Activated CD4-positive, alpha-beta T cell treated with anti-CD3 and anti-CD28 coated beads, Interleukin-2, amount 50 U/mL, for 1 hour (primary cell): ENCODE measurements around the gene FAM50A.

Experiments
- DNase-seq: peaks from one replicate; pipeline ENCODE4 v3.0.0-alpha.2; 2020

Gene FAM50A

DNA sequence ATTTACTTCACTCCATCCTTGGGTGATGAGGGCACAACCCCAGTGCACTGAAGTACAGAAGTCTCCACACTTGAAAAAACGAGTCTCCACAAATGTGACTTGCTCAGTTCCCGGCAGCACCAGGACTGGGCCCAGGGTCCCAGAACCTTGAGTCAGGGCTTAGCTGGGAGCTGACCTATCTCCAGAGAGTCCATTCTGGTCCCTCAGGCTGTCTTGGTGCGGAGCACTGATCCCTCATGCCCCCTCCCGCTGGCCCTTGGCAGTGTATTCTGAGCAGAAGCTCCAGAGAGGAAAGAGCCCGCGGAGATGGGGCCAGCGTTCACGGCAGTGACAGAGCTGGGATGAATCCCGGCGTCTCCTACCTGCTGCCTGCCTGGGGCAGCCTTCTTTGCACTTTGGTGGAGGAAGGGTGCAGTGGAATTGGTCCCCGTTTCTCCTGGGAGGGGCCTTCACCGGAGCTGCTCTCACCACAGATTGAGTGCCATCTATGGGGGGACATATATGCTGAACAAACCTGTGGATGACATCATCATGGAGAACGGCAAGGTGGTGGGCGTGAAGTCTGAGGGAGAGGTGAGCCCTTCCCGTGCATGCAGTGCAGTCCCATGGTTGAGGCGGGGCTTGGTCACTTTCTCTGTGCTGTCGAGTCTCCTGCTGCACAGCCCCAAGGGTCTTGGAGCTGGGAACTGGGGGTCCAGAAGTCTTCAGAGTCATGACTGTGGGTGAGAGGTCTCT is 3.2 kb upstream of the FAM50A start:
- no peak for DNase-seq

DNA sequence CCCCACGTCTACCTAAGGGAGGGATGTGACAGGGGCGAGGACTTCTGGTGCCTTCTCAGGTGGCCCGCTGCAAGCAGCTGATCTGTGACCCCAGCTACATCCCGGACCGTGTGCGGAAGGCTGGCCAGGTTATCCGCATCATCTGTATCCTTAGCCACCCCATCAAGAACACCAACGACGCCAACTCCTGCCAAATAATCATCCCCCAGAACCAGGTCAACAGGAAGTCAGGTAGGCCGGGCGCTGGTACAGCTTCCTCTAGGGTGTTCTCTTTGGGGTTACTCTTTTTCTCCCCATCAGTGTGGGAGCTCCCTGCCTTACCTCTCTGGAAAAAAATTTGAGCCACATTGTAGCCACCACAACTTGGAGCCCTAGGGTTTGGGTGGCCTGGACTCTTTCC is 2.4 kb upstream of the FAM50A start:
- DNase-seq, result no peak

DNA sequence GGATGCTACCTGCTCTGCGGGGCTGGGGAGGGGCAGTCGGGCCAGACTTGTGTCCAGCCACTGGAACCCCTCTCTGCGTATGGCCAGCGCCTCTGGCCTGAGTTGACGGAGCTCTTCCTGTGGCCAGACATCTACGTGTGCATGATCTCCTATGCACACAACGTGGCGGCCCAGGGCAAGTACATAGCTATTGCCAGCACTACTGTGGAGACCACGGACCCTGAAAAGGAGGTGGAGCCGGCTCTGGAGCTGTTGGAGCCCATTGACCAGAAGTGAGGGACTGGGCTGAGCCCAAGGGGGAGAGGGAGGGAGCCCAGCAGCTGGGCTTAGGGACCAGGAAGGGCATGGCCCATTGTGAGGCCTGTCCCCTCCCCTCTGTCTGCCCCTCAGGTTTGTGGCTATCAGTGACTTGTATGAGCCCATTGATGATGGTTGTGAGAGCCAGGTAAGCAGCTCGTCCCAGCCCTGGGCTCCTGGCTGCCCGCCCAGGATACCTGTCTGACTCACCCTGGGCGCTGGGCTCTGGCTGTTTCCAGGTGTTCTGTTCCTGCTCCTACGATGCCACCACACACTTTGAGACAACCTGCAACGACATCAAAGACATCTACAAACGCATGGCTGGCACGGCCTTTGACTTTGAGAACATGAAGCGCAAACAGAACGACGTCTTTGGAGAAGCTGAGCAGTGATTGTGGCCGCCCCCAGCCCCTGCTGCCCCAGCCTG is 1.8 kb upstream of the FAM50A start:
- DNase-seq, result no peak

DNA sequence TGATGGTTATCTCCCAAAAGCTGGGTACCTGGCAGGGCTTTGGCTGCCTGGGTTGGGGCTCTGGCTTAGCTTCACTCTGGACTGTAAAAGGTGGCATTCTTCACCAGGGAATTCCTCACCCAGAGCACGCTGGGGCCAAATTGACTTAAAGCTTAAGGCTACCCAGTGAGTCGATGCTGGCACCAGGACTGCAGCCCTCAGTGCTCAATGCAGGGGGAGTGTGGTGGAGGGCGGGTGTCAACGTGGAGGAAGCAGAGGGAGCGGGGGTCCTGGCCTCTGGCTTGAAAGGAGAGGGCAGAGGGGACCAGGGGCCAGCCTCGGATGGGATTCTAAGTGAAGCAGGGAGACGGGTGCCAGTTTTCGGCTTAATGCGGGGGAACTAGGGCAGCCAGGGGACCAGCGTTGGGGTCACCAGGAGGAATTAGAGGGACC is 446 bp upstream of the FAM50A start:
- no peak for DNase-seq

DNA sequence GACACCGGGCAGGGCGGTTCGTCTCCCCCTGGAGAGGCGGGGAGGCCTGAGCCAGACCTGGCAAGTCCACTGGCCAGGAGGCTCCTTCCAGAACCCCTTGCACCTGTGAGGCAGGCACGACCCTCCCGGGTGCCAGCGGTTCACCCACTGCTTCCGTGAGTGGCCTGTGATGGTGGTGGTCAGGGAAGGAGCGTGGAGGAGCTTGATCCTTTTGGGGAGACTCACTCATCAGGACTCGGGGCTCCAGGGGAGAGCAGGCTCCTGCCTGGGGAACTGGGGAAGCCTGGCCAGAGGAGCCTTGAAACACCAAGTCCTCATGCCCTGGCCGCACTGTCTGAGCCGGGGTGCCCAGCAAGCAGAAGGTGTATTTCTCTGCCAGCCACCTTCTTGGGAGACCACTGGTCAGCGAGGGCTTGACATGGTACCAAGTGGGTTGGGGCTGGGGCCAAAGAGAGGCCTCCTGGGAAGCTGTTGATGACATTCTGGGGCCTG is 860 bp downstream of the FAM50A start:
- no peak for DNase-seq

DNA sequence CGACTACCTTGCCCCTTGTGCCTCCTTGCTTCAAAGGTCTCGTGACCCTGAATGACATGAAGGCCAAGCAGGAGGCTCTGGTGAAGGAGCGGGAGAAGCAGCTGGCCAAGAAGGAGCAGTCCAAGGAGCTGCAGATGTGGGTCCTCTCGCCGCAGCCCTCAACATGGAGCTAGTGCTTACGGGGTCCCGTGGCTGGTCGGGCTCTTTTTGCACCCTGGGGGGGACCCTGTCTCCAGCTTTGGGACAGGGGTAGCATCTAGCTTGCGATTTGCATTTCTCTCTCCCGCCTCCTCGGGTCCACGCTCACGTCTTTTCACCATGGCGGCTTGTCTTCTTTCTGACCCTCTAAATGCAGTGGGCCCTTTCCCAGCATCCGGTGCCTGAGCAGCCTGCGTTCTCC is 1.8 kb downstream of the FAM50A start:
- no peak for DNase-seq

DNA sequence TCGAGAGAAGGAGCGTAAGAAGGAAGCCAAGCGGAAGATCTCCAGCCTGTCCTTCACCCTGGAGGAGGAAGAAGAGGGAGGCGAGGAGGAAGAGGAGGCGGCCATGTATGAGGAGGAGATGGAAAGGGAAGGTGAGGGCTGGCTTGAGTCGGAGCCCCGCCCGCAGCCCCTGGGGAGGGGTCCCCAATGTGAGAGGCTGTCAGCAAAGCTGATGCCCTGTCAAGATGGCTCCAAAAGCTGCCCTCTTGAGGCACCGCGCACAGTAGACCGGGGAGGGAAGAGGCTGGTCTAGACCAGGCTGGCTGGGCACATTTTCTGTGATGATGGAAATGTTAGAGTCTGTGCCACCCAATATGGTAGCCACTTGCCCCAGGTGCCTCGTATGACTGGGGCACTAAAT is 2.5 kb downstream of the FAM50A start:
- DNase-seq, result no peak

DNA sequence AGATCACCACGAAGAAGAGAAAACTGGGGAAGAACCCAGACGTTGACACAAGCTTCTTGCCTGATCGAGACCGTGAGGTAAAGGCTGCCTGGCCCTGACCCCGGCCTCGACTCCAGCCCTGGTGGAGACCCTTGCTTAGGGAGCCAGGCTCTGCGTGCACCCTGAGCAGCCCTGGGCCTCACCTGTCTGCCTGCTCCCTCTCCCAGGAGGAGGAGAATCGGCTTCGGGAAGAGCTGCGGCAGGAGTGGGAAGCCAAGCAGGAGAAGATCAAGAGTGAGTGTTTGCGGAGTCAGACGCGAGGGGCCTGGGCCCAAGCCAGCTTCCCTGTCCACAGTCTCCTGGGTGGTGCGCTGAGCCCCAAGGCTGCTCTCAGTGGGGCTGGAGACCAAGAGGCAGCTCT is 4.5 kb downstream of the FAM50A start:
- no peak for DNase-seq

DNA sequence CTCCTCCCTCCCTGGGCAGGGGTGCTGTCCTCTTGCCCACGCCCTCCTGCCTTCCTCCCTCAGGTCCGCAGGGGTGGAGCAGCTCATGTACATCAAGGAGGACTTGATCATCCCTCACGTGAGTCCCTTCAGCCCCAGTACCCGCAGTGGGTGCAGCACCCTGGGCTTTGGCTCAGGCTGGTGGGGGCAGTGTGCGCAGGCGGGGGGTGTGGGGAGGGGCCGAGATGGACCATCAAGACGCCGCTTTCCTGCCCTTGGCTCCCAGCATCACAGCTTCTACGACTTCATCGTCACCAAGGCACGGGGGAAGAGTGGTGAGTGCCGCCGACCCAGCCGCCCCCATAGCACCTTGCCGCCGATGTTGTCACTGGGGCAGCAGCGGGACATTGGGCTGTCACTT is 5.7 kb downstream of the FAM50A start:
- no peak for DNase-seq

DNA sequence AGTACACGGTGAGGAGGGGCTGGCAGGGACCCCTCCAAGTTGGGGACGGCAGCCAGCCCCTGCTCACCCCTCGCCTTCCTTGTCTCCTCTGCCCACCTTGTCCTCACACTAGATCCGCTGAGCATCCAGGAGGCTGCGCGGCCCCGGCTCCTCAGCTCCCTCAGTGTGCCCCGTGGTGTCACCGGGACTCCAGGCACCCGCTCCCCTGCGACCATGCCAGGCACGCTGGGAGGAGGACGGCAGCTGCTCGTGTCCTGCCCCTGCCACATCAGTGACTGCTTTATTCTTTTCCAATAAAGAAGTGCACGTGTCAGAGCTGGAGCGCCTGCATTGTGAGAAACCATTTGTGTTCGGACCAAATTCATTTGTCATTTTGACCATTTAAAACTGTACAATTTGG is 6.4 kb downstream of the FAM50A start:
- no peak for DNase-seq

DNA sequence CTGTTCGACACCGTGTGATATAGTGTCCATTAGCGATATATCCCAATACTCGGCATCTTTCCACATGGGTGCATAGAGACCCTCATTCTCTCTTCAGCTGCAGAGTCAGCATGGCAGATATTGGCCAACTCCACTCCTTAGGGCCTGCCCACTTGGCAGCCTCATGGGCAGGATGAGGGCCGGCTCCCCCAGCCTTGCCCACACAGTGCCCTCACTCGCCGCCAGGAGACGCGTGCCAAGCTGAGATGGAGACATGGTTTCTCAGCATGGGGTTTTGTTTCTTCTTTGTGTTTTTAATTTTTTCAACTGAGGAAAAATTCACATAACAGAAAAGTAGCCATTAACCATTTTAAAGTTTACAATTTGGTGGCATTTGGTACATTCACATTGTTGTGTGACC is 8.9 kb downstream of the FAM50A start:
- DNase-seq, result no peak

DNA sequence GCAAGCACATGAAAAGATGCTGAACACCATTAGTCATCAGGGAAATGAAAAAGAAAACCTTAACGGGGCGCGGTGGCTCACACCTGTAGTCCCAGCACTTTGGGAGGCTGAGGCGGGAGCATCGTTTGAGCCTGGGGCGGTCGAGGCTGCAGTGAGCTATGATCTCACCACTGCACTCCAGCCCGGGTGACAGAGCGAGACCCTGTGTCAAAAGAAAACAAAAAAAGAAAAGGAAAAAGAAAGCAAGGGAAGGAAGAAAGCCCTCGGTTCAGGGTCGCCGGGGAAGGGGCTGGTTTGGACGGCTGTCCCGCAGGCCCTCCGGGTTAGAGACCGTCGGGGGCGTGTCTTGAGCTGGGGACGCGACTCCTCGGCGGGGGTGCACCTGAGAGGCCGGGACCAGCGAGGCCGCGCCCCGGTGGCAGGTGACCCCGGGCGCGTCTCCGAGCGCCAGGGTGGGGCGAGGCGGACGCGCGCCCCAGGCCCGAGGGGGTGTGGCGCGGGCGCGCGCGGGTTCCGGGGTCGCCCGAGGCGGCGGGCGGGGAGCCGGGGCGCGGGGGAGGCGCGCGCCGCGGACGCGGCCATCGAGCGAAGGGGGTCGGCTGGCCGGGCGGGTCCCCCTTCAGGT is 13.7 kb downstream of the FAM50A start:
- peak; percentile 50 for DNase-seq

DNA sequence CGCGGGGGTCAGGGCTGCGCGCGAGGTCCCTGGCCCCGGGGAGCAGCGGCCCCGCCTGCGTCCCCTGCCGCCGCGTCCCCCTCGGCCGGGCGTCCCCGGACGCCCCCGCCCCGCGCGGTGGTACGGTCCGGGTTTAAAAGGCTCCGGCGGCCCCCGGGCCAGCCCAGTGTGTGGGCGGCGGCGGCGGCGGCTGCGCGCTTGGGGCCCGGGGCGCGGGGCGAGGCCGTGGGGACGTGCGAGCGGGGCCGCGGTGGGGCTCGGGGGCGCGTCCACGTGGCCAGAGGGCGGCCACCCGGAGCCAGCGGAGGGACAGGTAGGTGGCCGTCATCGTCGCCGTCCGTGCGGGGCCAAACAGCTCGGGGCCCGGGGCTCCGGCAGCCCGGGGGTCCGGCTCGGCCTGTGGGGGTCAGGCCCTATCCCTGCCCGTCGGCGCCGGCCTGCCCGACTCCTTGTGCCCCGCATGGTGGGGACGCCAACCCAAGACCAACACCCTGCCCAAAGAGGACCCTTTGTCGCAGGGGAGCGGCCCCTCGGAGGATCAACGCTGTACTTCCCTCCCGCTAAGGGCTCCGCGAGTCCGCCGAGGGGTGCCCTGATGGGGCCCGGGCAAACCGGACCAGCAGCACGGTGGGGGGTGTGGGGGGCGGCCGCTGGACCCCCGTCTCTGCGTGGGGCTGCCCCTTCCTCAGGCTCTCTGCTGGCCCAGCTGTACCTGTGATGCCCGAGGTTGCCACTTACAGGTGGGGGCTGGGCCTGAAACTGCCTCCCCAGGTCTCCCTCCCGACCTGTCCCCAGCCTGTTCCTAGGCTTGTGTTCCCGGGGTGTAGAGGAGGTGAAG is 14.4 kb downstream of the FAM50A start, which contains the start of gene PLXNA3:
Gene PLXNA3 (plus strand): TSS at position 166 of the 838 bp plus-strand sequence. CDS start 1,903 bp downstream, outside the sequence.
- DNase-seq, result peak; percentile 62

DNA sequence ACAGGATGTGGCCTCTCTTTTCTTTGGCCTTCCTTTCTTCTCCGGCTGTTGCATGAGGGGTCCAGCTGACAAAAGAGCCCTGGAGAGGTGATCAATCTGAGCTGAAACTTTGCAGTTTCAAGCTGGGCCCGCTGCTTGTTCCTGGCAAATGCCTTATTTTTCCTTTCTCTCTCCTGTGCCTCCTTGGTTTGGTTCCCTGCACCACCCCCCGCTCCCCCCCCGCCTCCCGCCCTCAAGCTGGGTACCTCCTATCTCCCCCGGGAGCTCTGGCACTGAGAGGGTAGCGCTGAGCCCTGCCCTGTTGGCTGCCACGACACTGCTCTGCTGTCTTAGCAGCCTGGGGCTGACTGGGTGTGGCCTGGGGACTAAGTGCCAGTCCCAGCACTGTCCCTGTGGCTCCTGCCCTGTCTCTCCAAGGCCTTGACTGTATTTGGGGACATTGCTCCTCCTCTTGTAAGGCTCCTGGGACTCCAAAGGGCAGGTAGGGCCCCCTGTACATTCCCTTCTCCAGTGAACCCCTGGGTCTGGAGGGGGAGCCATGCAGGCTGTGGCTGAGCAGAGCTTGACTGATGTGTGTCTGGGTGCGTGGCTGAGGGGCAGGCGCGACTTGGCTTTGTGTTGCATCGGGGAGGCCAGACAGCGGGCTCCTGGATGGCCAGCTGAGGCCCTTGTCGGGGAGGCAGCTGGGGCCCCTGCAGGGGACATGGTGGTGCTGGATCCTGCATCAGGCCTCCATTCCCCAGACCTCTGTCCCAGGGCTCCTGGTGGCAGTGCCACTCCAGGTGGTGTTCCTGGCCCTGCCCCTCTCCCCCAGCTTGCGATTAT is 15.2 kb downstream of the FAM50A start:
- no peak for DNase-seq

DNA sequence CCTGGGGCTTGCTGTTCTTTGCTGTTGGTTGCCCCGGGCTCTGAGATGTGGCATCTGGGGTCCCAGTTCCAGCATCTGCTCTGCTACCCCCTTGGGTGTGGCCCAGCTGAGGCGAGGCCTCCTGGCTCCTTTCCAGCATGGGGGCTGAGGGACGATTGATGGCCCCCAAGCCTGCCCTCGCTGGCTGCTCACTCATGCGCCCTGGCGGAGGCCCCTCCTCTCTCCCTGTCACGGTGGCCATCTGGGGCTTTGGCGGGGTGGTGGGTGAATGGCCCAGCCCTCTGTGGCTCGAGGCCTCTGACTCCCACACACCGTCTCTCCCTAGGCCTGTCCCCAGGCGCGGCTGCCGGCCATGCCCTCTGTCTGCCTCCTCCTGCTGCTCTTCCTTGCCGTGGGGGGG is 15.9 kb downstream of the FAM50A start:
- no peak for DNase-seq

DNA sequence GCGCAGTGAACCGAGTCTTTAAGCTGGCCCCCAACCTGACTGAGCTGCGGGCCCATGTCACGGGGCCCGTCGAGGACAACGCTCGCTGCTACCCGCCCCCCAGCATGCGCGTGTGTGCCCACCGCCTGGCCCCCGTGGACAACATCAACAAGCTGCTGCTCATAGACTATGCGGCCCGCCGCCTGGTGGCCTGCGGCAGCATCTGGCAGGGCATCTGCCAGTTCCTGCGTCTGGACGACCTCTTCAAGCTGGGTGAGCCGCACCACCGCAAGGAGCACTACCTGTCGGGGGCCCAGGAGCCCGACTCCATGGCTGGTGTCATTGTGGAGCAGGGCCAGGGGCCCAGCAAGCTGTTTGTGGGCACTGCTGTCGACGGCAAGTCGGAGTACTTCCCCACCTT is 16.4 kb downstream of the FAM50A start:
- no peak for DNase-seq

DNA sequence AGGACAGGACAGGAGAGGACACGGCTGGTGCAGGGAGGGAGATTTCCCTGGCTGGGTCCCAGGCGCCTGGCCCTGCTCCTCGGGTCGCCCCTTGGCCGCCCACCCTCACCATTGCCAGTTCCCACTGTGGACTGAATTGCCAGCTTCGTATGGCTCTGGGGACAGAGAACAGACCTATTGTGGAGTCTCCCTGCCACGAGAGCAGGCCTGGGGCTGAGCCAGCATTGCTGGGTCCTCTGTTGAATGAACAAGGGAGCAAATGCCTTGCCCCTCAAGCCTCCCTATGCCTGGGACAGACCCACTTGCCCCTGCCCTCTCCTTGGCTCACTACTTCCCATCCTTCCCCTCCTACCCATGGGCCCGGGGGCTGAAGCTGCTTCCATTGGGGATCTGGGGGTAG is 18.5 kb downstream of the FAM50A start:
- DNase-seq, result no peak

DNA sequence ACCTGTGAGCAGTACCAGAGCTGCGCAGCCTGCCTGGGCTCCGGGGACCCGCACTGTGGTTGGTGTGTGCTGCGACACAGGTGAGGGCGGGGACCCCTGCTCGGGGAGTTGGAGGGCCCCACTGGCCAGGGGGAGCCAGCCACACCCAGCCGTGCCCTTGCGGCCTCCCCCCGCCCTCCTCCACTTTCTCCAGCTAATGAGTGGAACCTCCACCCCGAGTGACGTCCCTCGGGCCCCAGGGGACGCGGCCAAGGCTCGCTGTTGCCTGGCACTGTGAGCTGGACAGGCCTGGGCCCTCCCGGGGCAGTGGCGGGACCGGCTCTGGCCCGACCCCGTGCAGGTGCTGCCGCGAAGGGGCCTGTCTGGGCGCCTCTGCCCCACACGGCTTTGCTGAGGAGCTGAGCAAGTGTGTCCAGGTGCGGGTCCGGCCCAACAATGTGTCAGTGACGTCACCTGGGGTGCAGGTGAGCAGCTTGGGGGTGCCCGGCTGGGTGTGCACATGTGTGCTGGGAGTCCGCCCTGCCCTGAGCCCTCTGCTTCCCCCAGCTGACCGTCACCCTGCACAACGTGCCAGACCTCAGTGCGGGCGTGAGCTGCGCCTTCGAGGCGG is 19.8 kb downstream of the FAM50A start:
- DNase-seq, result no peak

DNA sequence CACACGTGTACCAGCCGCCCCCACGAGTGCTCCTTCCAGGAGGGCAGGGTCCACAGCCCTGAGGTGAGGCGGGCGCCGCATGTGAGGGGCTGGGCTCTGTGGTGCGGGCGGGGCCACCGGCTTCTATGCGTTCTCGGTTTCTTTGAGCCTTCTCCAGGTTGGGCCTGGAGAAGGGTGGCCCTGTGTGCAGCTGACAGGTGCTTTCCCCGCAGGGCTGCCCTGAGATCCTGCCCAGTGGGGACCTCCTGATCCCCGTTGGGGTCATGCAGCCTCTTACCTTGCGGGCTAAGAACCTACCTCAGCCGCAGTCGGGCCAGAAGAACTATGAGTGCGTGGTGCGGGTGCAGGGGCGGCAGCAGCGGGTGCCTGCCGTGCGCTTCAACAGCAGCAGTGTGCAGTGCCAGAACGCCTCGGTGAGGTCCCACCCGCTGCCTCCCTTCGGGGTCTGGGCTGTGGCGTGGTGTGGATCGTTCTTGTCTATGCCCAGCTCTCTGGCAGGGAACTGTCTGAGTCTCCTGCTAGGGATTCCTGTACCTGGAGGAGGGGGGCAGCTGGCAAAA is 20.9 kb downstream of the FAM50A start:
- no peak for DNase-seq

DNA sequence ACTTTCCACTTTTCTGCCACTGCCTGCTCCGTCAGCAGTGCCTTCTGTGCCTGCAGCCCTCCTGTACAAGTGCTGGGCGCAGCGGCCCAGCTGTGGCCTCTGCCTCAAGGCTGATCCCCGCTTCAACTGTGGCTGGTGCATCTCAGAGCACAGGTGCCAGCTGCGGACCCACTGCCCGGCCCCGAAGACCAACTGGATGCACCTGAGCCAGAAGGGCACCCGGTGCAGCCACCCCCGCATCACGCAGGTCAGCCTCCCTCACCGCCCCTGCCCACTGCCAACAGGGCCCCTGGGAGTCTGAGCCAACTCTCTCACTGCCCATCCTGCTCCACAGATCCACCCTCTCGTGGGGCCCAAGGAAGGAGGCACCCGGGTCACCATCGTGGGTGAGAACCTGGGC is 21.7 kb downstream of the FAM50A start:
- DNase-seq, result no peak

DNA sequence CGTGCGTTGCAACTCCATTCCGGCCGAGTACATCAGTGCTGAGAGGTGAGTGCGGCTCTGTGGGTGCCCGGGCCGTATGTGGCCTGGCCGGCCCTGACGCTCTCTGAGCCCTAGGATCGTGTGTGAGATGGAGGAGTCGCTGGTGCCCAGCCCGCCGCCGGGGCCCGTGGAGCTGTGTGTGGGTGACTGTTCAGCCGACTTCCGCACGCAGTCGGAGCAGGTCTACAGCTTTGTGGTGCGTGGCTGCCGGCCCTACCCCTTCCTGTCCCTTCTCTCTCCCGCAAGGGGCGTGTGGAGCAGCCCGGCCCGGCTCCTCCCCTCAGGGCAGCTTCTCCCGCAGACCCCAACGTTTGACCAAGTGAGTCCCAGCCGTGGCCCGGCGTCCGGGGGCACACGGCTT is 22.1 kb downstream of the FAM50A start:
- DNase-seq, result no peak
